PC-9 (cell line): ENCODE measurements around the gene MRPS23. TPM values are rescaled to one million over a fixed set of nuclear protein-coding genes. Genes with fewer than 3 reads are reported as not detected.

Source experiments
- BruUV-seq: library from RNA; stranded (reverse); fragments of 400-500 nt; replicated peaks from 2 replicates; lab custom pipeline; 2021; lab: Mats Ljungman, UMichigan
- CTCF ChIA-PET: fragments of 300-600 bp; sonication (Branson Sonifier 250); formaldehyde crosslinking; loops from one replicate; lab custom pipeline; 2022; ENCODE audit warnings: antibody characterized with exemption; lab: Charles Lee
- POLR2A ChIA-PET: fragments of 300-600 bp; sonication (Branson Sonifier 250); formaldehyde crosslinking; loops from one replicate; lab custom pipeline; 2022; ENCODE audit warnings: antibody characterized with exemption; ENCODE audit not compliant: unreplicated experiment; lab: Charles Lee
- DNase-seq, 2 experiments: peaks; one replicate each; pipeline versions ENCODE4 v3.0.0 to v3.0.0-alpha.2; 2015 to 2022; ENCODE audit warnings: mixed read lengths in 1 of 2
- H2AFZ ChIP-seq: fragments of 200-600 bp; sonication (generic); 2 replicates; pipeline ENCODE4 v1.8.1; 2017; ENCODE audit warnings: antibody characterized with exemption
- H3F3A ChIP-seq: fragments of 200-600 bp; sonication (generic); 2 replicates; pipeline ENCODE4 v1.8.1; 2017; ENCODE audit warnings: antibody characterized with exemption, mild to moderate bottlenecking, low read depth; ENCODE audit not compliant: insufficient read depth
- H3K27ac ChIP-seq: fragments of 200-600 bp; sonication (generic); 2 replicates; pipeline ENCODE4 v1.6.1; 2016; ENCODE audit warnings: mixed run types
- H3K27me3 ChIP-seq: fragments of 200-600 bp; sonication (generic); 2 replicates; pipeline ENCODE4 v1.6.1; 2016; ENCODE audit warnings: low read depth, mixed run types; ENCODE audit not compliant: insufficient read depth
- H3K36me3 ChIP-seq: fragments of 200-600 bp; sonication (generic); 2 replicates; pipeline ENCODE4 v1.6.1; 2016; ENCODE audit warnings: low read depth, mixed run types
- H3K4me1 ChIP-seq: fragments of 200-600 bp; sonication (generic); replicated peaks from 2 replicates; pipeline ENCODE4 v1.6.1; 2016; ENCODE audit warnings: mixed run types; ENCODE audit not compliant: insufficient read depth
- H3K4me2 ChIP-seq: fragments of 200-600 bp; sonication (generic); 2 replicates; pipeline ENCODE4 v1.6.1; 2017; ENCODE audit warnings: mixed run types
- H3K4me3 ChIP-seq: fragments of 200-600 bp; sonication (generic); 2 replicates; pipeline ENCODE4 v1.6.1; 2016; ENCODE audit warnings: mixed run types
- H3K79me2 ChIP-seq: fragments of 200-600 bp; sonication (generic); 2 replicates; pipeline ENCODE4 v1.6.1; 2017; ENCODE audit warnings: low read depth, mixed run types
- H3K9me2 ChIP-seq: fragments of 200-600 bp; sonication (generic); 2 replicates; pipeline ENCODE4 v1.8.1; 2017; ENCODE audit warnings: mild to moderate bottlenecking; ENCODE audit not compliant: insufficient read depth
- H3K9me3 ChIP-seq: fragments of 200-600 bp; sonication (generic); 2 replicates; pipeline ENCODE4 v1.8.1; 2016; ENCODE audit warnings: low read depth; ENCODE audit not compliant: insufficient read depth
- H4K20me1 ChIP-seq: fragments of 200-600 bp; sonication (generic); 2 replicates; pipeline ENCODE4 v1.8.1; 2017; ENCODE audit not compliant: insufficient read depth
- EZH2 ChIP-seq: fragments of 200-600 bp; sonication (generic); IDR thresholded peaks from 2 replicates; pipeline ENCODE4 v1.8.0; 2017; ENCODE audit warnings: antibody characterized with exemption, low read depth
- intact Hi-C: fragments of 100-400 bp; cut with micrococcal nuclease; formaldehyde crosslinking; loops from one replicate; pipeline ENCODE4 v1.10.0; 2022; ENCODE audit not compliant: unreplicated experiment
- total RNA-seq: library from RNA; stranded (reverse); gene quantifications from 2 replicates; pipeline ENCODE4 v1.2.3, GENCODE V29; 2021
- TF ChIP-seq, protein P1 (sequence below): fragments of 200-600 bp; sonication (generic); conservative IDR thresholded peaks from 2 replicates; pipeline ENCODE4 v1.6.1; 2017; ENCODE audit warnings: mixed run types, antibody characterized with exemption, mild to moderate bottlenecking, moderate library complexity

The MRPS23 gene
- total RNA-seq, 1 experiment from 2014 or later = 49.7 TPM

DNA sequence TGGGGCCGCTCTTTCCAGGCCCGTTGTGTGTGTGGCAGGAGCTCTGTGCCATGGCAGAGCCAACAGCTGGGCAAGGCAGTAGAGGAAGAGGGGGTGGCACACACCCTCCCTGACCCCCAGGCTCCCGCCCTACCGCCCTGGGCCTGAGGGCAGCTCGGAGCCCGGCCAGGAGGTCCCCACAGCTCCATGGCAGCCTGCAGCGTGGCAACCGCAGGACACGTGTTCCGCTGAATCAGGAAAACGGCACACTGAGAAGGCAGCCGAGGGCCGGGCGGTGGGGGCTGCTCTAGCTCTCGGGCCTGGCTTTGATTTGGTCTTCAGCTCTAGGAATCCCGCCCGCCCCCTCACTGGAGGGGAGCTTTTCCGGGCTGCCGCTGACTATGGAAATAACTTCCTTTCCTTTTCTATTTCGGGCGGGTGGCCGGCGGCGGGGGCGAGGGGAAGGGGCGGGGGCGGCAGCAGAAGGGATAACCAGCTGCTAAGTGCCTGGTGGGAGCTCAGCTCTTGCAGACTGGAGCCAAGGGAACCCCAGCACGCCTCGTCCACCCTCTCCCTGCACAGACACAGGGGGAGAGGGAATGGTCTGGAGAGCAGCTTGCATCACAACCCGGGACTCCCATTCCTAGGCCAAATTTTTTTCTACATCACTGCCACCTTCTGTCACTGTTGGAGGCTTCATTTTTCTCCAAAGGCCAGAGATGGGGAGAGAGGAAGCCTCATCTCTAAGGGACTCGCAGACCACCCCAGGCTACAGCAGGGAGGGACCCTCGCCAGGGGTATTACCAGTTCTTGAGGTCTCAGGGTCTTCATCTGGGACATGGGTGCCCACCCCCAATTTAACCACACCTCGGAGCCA, 24.8 kb upstream of the MRPS23 start:
- H3K27ac ChIP-seq = no peak overlapping the region
- no peak overlapping the region for H2AFZ ChIP-seq
- no TSS peak for BruUV-seq
- ChIA-PET CTCF (interaction anchor here (0.6 to 1.7 kb wide), 6 partner anchors 14 to 112 kb away, joined by 4 to 10 read pairs (median 7); no protein-coding TSS in a partner anchor), POLR2A (no interaction called here)
- H3K79me2 ChIP-seq = no peaks in the 10 kb centered on the region
- no peaks in the 10 kb centered on the region for H4K20me1 ChIP-seq
- H3K4me2 ChIP-seq = peak overlapping the region; percentile 67
- H3K4me1 ChIP-seq = peaks cover 48% of the 10 kb centered on the region
- intact Hi-C loops = loop anchor here (1.0 to 2.0 kb wide), 5 partner anchors 16 to 113 kb away; partner anchors contain the start of gene MRPS23
- no peaks in the 10 kb centered on the region for H3K27me3 ChIP-seq
- no peaks in the 10 kb centered on the region for H3K9me3 ChIP-seq
- TF ChIP-seq EZH2 = no peak
- TF ChIP-seq, protein P1, sequence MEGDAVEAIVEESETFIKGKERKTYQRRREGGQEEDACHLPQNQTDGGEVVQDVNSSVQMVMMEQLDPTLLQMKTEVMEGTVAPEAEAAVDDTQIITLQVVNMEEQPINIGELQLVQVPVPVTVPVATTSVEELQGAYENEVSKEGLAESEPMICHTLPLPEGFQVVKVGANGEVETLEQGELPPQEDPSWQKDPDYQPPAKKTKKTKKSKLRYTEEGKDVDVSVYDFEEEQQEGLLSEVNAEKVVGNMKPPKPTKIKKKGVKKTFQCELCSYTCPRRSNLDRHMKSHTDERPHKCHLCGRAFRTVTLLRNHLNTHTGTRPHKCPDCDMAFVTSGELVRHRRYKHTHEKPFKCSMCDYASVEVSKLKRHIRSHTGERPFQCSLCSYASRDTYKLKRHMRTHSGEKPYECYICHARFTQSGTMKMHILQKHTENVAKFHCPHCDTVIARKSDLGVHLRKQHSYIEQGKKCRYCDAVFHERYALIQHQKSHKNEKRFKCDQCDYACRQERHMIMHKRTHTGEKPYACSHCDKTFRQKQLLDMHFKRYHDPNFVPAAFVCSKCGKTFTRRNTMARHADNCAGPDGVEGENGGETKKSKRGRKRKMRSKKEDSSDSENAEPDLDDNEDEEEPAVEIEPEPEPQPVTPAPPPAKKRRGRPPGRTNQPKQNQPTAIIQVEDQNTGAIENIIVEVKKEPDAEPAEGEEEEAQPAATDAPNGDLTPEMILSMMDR = no peak
- DNase-seq = no peak
- no peak overlapping the region for H3K4me3 ChIP-seq
- peaks cover 10% of the 10 kb centered on the region for H3F3A ChIP-seq
- H3K9me2 ChIP-seq = no peaks in the 10 kb centered on the region
- no peaks in the 10 kb centered on the region for H3K36me3 ChIP-seq

DNA sequence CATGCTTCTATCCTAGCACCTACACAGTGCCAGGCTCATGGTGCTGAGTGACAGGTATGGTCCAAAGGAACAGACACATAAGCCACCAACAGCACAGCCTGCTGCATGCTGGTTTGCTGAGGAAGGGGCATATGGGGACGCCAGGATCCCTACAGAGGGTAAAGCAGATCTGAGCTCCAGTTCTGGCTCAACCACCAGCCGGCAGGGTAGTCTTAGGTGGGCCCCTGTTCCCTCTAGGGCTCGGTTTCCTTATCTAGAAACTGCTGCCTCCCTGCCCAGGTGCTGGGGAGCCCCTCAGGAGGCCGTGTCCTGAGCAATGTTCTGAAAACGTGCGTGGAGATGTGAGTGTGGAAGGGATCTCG, 24.2 kb upstream of the MRPS23 start:
- Histone ChIP-seq H3K4me1 (peaks cover 42% of the 10 kb centered on the region), H3K4me3 (no peak overlapping the region), H3K27ac (no peak overlapping the region), H3F3A (peaks cover 4% of the 10 kb centered on the region; the same call in 1 of the 2 replicates), H3K36me3 (no peaks in the 10 kb centered on the region), H3K9me2 (no peaks in the 10 kb centered on the region), H2AFZ (no peak overlapping the region), H3K27me3 (no peaks in the 10 kb centered on the region), H4K20me1 (no peaks in the 10 kb centered on the region), H3K79me2 (no peaks in the 10 kb centered on the region), H3K4me2 (no peak overlapping the region), H3K9me3 (no peaks in the 10 kb centered on the region)
- intact Hi-C loops = loop anchor here (2.0 kb wide), 1 partner anchor 75 kb away; no protein-coding TSS in a partner anchor
- ChIA-PET POLR2A (no interaction called here), CTCF (interaction anchor here (1.7 kb wide), 1 partner anchor 73 kb away, joined by 7 read pairs; no protein-coding TSS in a partner anchor)
- BruUV-seq = no TSS peak
- no peak for TF ChIP-seq EZH2
- TF ChIP-seq, protein P1 = no peak
- no peak for DNase-seq

DNA sequence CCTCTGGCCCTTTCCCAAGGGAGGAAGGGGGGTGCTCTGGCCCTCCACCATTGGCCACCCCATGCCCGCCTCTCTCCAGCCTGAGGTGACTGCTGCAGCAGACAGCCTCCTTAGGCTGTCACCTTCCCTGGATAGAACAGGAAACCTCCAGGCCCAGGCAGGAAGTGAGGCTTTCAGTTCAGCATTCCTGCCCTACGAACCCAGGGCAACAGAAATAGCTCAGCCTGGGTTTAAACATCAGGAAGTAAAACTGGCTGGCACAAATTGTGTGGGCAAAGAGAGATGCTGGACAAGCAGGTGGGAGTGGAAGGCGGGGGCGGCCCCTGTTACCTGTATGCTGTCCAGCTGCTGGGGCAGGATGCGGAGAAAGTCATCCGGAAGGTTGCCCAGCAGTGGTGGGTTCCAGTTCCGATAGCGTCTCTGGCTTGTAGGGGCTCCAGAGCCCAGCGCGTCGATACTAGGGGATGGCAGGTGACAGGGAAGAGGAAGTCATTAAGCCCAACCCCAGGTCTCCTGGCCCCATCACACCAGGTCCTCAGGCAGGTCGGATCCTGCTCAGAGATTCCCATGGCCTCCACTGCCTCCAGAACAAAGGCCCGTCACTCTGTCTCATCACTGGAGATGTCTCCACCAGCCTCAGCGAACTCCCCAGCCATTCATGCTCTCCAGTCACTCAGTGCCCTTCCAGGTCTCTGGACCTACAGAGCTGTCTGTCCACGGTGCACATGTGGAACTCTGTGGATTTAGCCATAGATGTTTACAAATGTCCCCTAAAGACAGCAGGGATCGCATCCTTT, 23.6 kb upstream of the MRPS23 start:
- POLR2A ChIA-PET = no interaction called here
- no peaks in the 10 kb centered on the region for H3K27me3 ChIP-seq
- no peaks in the 10 kb centered on the region for H3K9me2 ChIP-seq
- H3K4me1 ChIP-seq = peaks cover 40% of the 10 kb centered on the region
- no peak overlapping the region for H3K4me3 ChIP-seq
- no peaks in the 10 kb centered on the region for H3K36me3 ChIP-seq
- intact Hi-C loops = loop anchor here (2.0 kb wide), 1 partner anchor 75 kb away; no protein-coding TSS in a partner anchor
- CTCF ChIA-PET = no interaction called here
- no peak overlapping the region for H3K27ac ChIP-seq
- BruUV-seq = no TSS peak
- no peak overlapping the region for H3K4me2 ChIP-seq
- H2AFZ ChIP-seq = no peak overlapping the region
- no peak for DNase-seq
- TF ChIP-seq EZH2 = no peak
- TF ChIP-seq, protein P1 = no peak
- H3K79me2 ChIP-seq = no peaks in the 10 kb centered on the region
- no peaks in the 10 kb centered on the region for H3K9me3 ChIP-seq
- H4K20me1 ChIP-seq = no peaks in the 10 kb centered on the region
- H3F3A ChIP-seq = no peaks in the 10 kb centered on the region; the same call in 1 of the 2 replicates
